HG02642 (cell line): ENCODE data around the gene HLA-DMA.

Experiments used
- ATAC-seq: cut with Tn5 transposase; IDR thresholded peaks from one replicate; pipeline ENCODE4 v1.9.1; 2021; ENCODE audit warnings: mild to moderate bottlenecking; ENCODE audit not compliant: unreplicated experiment, poor library complexity

Gene HLA-DMA

DNA sequence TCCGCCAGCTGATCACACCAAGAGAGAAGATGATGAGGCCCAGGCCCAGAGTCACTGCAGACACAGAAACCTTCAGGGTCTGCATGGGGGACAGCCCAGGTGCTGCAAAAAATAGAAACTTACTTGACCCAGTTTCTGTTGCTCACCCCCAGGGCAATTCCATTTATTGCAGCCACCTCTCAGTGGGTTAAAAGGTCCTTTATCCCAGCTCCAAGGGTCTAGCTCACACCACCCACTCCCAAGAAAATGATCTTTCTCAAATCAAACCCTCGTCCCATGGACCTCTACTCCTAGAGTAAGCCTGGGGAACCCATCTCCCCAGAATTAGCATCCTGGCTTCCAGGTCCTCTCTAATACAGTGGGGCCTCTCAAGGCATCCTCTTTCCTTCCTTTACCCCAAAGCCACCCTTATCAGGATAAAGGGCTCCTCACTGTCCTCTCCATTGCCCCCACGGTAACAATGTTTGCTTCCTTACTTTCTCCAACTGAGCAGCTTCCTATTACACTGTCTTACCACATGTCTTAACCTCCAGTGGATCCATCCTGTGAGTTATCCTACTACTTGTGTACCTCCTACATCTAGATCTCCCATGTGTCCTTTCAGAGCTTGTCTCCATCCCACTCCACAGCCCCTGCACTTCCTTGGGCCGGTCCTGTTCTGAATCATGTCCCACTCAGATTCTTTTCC lies 17.2 kb downstream of the HLA-DMA start:
- ATAC-seq = no peak

DNA sequence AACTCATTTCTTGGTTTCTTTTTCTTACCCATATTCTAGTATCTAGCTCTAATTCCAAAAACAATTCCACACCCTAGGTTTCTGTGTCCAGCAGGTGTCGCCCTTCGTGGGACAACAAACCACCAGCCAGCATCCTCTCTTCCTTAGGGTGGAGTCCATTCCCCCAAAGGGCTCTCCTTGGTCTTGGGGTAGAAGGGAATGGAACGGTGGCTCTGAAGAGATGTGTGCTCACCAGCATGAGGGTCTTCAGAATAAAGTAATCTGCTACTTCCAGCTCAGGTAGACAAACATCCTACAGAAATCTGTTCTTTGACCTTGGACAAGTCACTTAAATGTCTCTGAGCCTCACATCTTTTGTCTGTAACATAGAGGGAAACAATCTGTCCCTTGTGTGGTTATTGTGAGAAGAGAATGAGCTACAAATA lies 19.2 kb downstream of the HLA-DMA start:
- no peak for ATAC-seq

DNA sequence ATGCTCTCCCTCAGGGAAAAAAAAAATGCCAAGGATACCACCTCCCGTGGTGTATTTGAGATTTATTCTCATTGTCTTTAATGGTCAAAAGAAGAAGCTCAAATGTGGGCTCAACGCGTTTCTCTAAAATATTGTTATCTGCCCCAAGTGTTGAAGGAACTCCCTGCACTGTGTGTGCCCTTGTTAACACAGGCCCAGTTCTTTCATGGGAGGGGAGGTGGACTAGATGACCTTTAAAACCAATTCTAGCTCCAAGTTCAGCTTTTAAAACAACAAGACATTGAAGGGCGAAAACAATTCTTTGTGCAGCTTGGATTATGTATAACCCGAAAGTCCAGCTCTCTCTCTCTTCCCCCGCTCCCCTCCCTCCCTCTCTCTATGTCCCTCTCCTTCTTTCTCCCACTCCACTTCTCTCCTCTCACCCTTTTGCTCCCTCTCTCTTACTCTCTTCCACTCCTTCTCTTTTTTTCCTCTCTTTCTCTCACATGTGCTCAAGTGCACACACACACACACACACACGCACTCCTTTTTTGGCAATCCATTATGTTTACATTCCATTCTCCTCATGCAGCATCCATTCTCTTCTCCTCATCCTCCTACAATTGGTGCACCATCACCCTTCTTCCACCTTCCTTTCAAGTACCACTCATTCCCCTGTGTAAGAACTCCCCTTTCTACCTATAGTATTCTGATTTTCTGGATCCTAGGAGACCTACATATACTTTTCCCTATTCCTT lies 20.6 kb downstream of the HLA-DMA start:
- ATAC-seq = no peak

DNA sequence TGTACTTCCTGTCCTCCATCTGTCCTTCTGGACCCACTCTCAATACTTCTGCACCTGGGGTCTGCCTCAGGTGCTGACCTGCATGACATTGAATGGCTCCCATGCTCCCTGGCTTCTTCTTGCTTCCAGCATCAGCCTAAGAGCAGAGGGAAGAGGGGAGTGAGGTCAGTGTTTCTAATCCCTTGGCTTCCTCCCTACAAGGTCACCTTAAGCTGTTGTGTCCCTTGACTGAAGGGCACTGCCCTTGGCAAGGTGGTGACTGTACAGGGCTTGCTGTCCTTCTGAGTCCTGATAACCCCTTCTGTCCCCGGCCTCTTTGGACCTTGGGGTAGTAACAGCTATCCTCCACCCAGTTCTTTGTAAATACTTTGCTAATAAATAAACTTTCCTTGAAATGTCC lies 21.7 kb downstream of the HLA-DMA start:
- ATAC-seq = no peak

GRCh38 chr6:32922083-32922482 lies 30.8 kb downstream of the HLA-DMA start:
- no peak for ATAC-seq

DNA sequence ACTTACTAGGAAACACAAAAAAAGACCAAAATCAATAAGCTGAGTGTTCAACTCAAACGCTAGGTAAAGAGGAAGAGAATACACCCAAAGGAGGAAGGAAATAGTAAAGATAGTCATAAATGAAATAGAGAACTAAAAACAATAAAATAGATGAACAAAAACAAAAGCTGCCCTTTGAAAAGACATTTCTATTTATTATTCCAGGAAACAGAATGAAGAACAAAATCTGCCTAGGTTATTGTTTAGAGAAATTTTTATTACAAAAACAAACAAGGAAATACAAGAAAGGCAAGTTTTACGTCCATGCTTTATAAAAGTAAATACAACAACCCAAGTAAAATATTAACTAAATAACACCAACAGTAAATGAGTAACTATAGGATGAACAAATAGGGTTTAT lies 32.2 kb downstream of the HLA-DMA start:
- ATAC-seq = no peak

DNA sequence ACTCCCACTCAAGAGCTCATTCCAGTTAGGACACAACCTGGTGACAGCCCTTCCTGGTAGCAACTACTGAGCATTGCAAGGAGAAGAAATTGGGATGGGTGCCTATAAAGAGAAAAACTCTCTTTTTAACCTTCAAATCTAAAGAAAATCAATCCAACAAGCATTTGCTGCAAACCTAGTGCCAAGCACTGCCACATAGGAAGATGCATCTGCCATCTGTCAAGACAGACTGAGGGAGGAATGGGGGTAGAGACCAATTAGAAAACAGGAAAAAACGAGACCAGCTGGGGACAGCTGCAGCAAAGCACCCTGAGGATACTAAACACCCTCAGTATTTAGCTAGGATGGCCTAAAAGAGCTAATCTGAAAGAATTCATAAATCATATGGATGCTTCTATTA lies 39.9 kb downstream of the HLA-DMA start:
- ATAC-seq = no peak

DNA sequence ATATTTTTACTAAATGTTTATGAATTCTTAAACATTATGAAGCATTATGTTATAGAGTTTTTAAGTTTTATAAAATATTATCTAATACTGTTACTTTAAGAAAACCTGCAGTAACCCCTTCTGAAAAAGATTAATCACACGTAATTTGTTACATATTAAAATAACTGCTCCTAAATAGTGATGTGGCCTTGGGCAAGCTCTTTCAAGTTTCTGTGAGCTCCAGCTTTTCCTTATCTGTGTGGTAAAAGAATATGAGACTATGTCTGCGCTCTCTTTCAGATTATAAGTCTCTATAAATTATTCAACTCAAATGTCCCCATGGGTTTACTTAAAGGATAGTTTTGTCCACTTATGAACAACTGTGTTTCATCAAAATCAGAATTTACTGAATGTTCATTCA lies 44.0 kb downstream of the HLA-DMA start:
- ATAC-seq = no peak

GRCh38 chr6:32906539-32906938 lies 46.4 kb downstream of the HLA-DMA start:
- ATAC-seq = no peak

- ATAC-seq = no peak
Measured at GRCh38 chr6:32905078-32905477, 47.8 kb downstream of the HLA-DMA start.

DNA sequence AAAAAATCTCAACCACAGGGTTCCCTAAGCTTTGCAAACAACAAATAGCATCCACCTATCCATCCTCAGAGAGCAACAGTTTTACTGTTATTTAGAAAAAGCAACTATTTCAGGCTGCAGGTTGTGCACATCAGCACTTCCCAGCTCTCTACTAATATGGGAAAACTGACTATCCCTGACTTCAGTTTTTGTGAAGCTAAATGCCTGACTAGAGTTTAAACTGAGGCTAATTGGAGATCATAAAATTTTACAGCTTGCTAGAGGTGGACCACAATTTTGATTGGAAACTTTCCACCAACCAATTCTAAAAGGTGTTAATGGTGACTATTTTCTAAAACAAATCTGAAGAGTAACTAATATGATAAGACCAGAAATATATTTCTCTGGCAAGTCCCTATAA lies 48.9 kb downstream of the HLA-DMA start:
- ATAC-seq = no peak
